ENCODE data around the gene NOCT.

- TF ChIP-seq, protein P1, sequence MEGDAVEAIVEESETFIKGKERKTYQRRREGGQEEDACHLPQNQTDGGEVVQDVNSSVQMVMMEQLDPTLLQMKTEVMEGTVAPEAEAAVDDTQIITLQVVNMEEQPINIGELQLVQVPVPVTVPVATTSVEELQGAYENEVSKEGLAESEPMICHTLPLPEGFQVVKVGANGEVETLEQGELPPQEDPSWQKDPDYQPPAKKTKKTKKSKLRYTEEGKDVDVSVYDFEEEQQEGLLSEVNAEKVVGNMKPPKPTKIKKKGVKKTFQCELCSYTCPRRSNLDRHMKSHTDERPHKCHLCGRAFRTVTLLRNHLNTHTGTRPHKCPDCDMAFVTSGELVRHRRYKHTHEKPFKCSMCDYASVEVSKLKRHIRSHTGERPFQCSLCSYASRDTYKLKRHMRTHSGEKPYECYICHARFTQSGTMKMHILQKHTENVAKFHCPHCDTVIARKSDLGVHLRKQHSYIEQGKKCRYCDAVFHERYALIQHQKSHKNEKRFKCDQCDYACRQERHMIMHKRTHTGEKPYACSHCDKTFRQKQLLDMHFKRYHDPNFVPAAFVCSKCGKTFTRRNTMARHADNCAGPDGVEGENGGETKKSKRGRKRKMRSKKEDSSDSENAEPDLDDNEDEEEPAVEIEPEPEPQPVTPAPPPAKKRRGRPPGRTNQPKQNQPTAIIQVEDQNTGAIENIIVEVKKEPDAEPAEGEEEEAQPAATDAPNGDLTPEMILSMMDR (optimal IDR thresholded peaks at IDR 0.05 in 1 of 3, IDR thresholded peaks at IDR 0.05 in 1 of 3, conservative IDR thresholded peaks at IDR 0.05 in 1 of 3; ENCODE audit: extremely low read depth in 1 of 3, insufficient read depth in 2 of 3, low read length in 3 of 3) = no peak
- TF ChIP-seq EZH2 (IDR thresholded peaks at IDR 0.05; ENCODE audit: low read length) = no peak
Measured at GRCh38 chr4:139076016-139076744, 60.6 kb downstream of the NOCT start.

Data from keratinocyte (primary cell).